Psoas muscle (tissue), 8 donors: ENCODE data around the gene FOXF1. TPM values are rescaled to one million over a fixed set of nuclear protein-coding genes. Genes with fewer than 3 reads are reported as not detected.

Source experiments
- ATAC-seq, 4 donors: fragments of 200-7000 bp; cut with Tn5 transposase; one replicate each; pipeline ENCODE4 v1.9.1; 2020; ENCODE audit warnings: moderate library complexity in 3 of 4, mild to moderate bottlenecking in 2 of 4
- DNase-seq, 2 donors: peaks; one replicate each; pipeline ENCODE4 v3.0.0-alpha.2; 2020
- H3K27ac ChIP-seq: fragments of 200-600 bp; one replicate; pipeline ENCODE4 v1.8.0; 2022
- H3K27me3 ChIP-seq, 3 donors: fragments of 200-600 bp in 1 of 3; one replicate each; pipeline versions ENCODE4 v1.6.1 to v1.8.0; 2013 to 2022; ENCODE audit warnings: low read length in 2 of 3, mild to moderate bottlenecking in 2 of 3, moderate library complexity in 1 of 3; ENCODE audit not compliant: insufficient read depth in 3 of 3
- H3K36me3 ChIP-seq, 2 donors: fragments of 200-600 bp in 1 of 2; one replicate each; pipeline versions ENCODE4 v1.6.1 to v1.8.0; 2013 to 2022; ENCODE audit warnings: low read depth in 1 of 2, mild to moderate bottlenecking in 1 of 2, moderate library complexity in 1 of 2; ENCODE audit not compliant: insufficient read depth in 1 of 2
- H3K4me1 ChIP-seq: fragments of 200-600 bp; one replicate; pipeline ENCODE4 v1.8.0; 2022
- H3K4me3 ChIP-seq: fragments of 200-600 bp; one replicate; pipeline ENCODE4 v1.8.0; 2022; ENCODE audit warnings: mild to moderate bottlenecking
- H3K9me3 ChIP-seq: fragments of 200-600 bp; one replicate; pipeline ENCODE4 v1.8.0; 2022
- CTCF ChIP-seq: fragments of 200-600 bp; IDR thresholded peaks from one replicate; pipeline ENCODE4 v1.8.0; 2022; ENCODE audit warnings: antibody characterized with exemption
- WGBS, 3 donors: extraction: QIAGEN DNeasy Blood & Tissue Kit; methylation state at CpG; one replicate each; pipeline versions ENCODE4 v1.1.6 to v1.1.7; 2013; 5-methylcytosine and 5-hydroxymethylcytosine counted together
- intact Hi-C, 2 donors: fragments of 100-400 bp; cut with DNase I; formaldehyde crosslinking; loops; one replicate each; pipeline versions ENCODE4 v1.11.0 to v1.14.2; 2022
- polyA plus RNA-seq, 3 donors: library from polyadenylated mRNA; stranded (reverse); fragments of 200-250 nt; gene quantifications; one replicate each; pipeline ENCODE4 v1.2.3, GENCODE V29; 2013
- total RNA-seq, 4 donors: library from RNA; stranded (reverse); fragmentation: NEBNext Ultra II Directional in 2 of 4; extraction: Animal tissue kit (Norgen Biotek cat#: 25700) in 2 of 4; gene quantifications; one replicate each; pipeline versions ENCODE4 v1.2.1 to v1.2.4, GENCODE V29; 2021 to 2023
- donor health status: healthy with polysubstance abuse.
- donor health status: DM: no; HTN: no; CAD: no; lungs with moderate emphysema.
- donor health status: Bipolar disorder and iron deficiency.
- donor health status: healthy.
- donor health status: DM: yes; HTN: yes; CAD: no.
- donor health status: DM: no; HTN: no; CAD: no.
- donor health status: DM: no; HTN: no; CAD: no.
- donor health status: DM: yes; HTN: yes; CAD: no.

FOXF1 gene
- total and polyA plus RNA-seq, 7 donors = 0.01 to 0.12 (median 0.03) TPM; not detected in 2

GRCh38 chr16:86472366-86472765 is 38.0 kb upstream of the FOXF1 start:
- ATAC-seq (no peak), DNase-seq (no peak)
- peaks cover 0 to 59% (median 12%) of the 10 kb centered on the region in 3 donors for H3K27me3 ChIP-seq
- H3K36me3 ChIP-seq = no peaks in the 10 kb centered on the region
- TF ChIP-seq CTCF = no peak
- H3K27ac ChIP-seq = no peak overlapping the region
- no peaks in the 10 kb centered on the region for H3K4me1 ChIP-seq
- intact Hi-C loops = no loop called here
- no peaks in the 10 kb centered on the region for H3K9me3 ChIP-seq
- no peak overlapping the region for H3K4me3 ChIP-seq
- 84 to 95% (median 85%) methylated on average over 5 of the region's 5 CpGs for WGBS, 3 donors

GRCh38 chr16:86476956-86477534 is 33.3 kb upstream of the FOXF1 start:
- H3K27ac ChIP-seq = no peak overlapping the region
- ATAC-seq = no peak
- 10 to 13% (median 11%) methylated on average over 11 of the region's 11 CpGs for WGBS, 3 donors
- no peak for TF ChIP-seq CTCF
- H3K27me3 ChIP-seq = peaks cover 5 to 88% (median 19%) of the 10 kb centered on the region in 3 donors
- H3K4me1 ChIP-seq = no peaks in the 10 kb centered on the region
- no peaks in the 10 kb centered on the region for H3K9me3 ChIP-seq
- H3K4me3 ChIP-seq = no peak overlapping the region
- intact Hi-C loops = no loop called here
- no peak for DNase-seq
- H3K36me3 ChIP-seq = no peaks in the 10 kb centered on the region

GRCh38 chr16:86477642-86478041 is 32.7 kb upstream of the FOXF1 start:
- Histone ChIP-seq H3K9me3 (no peaks in the 10 kb centered on the region), H3K4me1 (no peaks in the 10 kb centered on the region), H3K27me3 (peaks cover 5 to 83% (median 16%) of the 10 kb centered on the region in 3 donors), H3K27ac (no peak overlapping the region), H3K36me3 (no peaks in the 10 kb centered on the region), H3K4me3 (no peak overlapping the region)
- DNase-seq = no peak
- intact Hi-C loops = no loop called here
- WGBS, 3 donors = 59 to 79% (median 63%) methylated on average over 5 of the region's 5 CpGs
- ATAC-seq = no peak
- TF ChIP-seq CTCF = no peak

- ATAC-seq = no peak
- peaks cover 8 to 87% (median 18%) of the 10 kb centered on the region in 3 donors for H3K27me3 ChIP-seq
Observed at GRCh38 chr16:86478779-86479178, 31.5 kb upstream of the FOXF1 start.

More at GRCh38 chr16:86478779-86479178, 31.5 kb upstream of the FOXF1 start:
- Histone ChIP-seq H3K9me3 (no peaks in the 10 kb centered on the region), H3K36me3 (no peaks in the 10 kb centered on the region), H3K4me1 (no peaks in the 10 kb centered on the region), H3K27ac (no peak overlapping the region), H3K4me3 (no peak overlapping the region)
- intact Hi-C loops = no loop called here
- TF ChIP-seq CTCF = no peak
- DNase-seq = no peak
